Effector memory CD8-positive, alpha-beta T cell (primary cell): Measurements from ENCODE around the gene CAMTA1.

Experiments used
- ATAC-seq: fragments of 150-1000 bp; cut with Tn5 transposase; replicated peaks from 2 replicates; pipeline ENCODE4 v1.10.0; 2021; ENCODE audit warnings: mild to moderate bottlenecking, moderate library complexity
- DNase-seq, 3 experiments: peaks; one replicate each; pipeline ENCODE4 v3.0.0; 2021
- H3K27ac Mint-ChIP-seq, 2 donors: one replicate each; pipeline ENCODE4 v1.8.0; 2022; ENCODE audit warnings: mild to moderate bottlenecking in 2 of 2, mixed read lengths in 2 of 2, moderate library complexity in 2 of 2
- H3K27me3 Mint-ChIP-seq, 2 donors: one replicate each; pipeline ENCODE4 v1.8.0; 2022; ENCODE audit warnings: mixed read lengths in 2 of 2
- H3K36me3 Mint-ChIP-seq: one replicate; pipeline ENCODE4 v1.8.0; 2022; ENCODE audit warnings: mild to moderate bottlenecking, moderate library complexity, mixed read lengths; ENCODE audit not compliant: insufficient read depth
- H3K4me1 Mint-ChIP-seq, 2 donors: one replicate each; pipeline ENCODE4 v1.8.0; 2022; ENCODE audit warnings: low read depth in 2 of 2, mixed read lengths in 2 of 2
- H3K4me3 Mint-ChIP-seq, 2 donors: one replicate each; pipeline ENCODE4 v1.8.0; 2022; ENCODE audit warnings: mild to moderate bottlenecking in 2 of 2, mixed read lengths in 2 of 2, moderate library complexity in 2 of 2
- H3K9me3 Mint-ChIP-seq, 2 donors: one replicate each; pipeline ENCODE4 v1.8.0; 2022; ENCODE audit warnings: mixed read lengths in 2 of 2

CAMTA1 gene

DNA sequence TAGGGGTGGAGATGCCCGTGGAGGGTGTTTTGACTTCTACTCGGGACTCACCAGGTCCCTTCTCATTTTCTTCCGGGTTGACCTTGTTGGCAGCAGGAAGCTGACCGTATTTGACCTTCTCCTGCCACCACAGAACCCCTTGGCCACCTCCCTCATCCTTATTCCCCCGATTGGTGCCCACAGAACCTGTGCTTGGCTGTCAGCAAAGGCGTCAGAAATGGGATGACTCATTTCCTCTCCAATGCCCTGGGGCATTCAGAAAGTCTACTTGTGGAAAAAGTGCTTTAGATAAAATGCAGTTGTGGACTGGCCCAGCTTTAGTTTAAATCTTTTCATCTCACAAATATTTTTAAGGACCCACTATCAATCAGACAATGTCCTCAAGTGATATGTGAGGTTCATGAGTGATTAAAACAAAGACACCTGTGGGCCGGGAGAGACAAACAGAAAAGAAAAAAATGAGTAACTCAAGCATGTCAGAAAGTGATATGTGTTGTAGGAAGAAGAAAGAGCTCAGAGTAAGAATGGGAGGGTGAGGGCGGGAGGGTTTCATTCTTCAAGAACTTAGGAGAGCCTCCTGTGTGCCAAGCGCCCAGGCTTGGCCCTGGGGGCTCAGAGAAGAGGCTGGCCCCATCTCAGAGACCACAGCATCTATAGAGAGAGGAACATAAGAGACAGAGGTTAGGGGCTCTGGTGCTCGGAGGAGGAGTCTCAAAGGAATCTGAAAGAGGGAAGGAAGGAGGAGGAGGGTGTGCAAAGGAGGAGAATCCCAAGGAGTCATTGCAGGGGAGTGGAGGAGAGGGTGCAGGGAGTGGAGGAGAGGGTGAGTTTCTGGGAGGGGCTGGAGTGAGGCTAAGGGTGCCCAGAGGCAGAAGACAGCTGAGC, 764.3 kb downstream of the CAMTA1 start:
- H3K27ac Mint-ChIP-seq = peak overlapping the region; percentile 39 to 79
- no peaks in the 10 kb centered on the region for H3K36me3 Mint-ChIP-seq
- ATAC-seq = peak; percentile 37
- H3K4me3 Mint-ChIP-seq = peak overlapping the region in 1 of 2 donors; percentile 43
- no peak for DNase-seq
- peaks cover 12% of the 10 kb centered on the region in 2 donors for H3K4me1 Mint-ChIP-seq
- peaks cover 11 to 48% of the 10 kb centered on the region in 2 donors for H3K27me3 Mint-ChIP-seq
- no peaks in the 10 kb centered on the region for H3K9me3 Mint-ChIP-seq

DNA sequence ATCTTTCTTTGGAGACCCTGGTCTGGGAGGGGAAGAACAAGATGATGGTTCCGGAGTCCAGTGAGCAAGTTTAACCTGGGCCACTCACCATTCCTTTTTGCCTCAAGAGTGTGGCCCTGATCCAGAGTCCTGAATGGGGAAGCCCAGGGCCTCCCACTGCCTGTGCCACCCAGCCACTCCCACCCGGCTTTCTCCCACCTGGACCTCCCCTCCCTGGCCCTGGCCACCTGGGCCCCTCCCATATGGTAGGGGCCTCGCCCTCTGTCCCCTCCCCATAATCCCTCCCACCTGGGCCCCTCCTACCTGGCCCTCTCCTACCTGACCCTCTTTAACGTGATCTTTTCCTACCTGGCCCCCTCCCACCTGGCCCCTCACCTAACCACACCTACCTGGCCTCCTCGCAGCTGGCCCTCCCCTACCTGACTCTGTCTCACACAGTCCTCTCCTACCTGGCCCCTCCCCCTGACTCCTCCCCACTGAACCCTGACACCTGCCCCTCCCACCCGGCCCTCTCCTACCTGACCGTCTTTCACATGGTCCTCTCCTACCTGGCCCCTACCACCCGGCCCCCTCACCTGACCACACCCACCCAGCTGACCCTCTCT, 765.1 kb downstream of the CAMTA1 start:
- Mint-ChIP-seq H3K36me3 (no peaks in the 10 kb centered on the region), H3K27ac (peak overlapping the region in 1 of 2 donors; percentile 79), H3K4me3 (no peak overlapping the region), H3K9me3 (no peaks in the 10 kb centered on the region), H3K4me1 (peaks cover 12% of the 10 kb centered on the region in 2 donors), H3K27me3 (peaks cover 6 to 46% of the 10 kb centered on the region in 2 donors)
- DNase-seq (no peak), ATAC-seq (no peak)

DNA sequence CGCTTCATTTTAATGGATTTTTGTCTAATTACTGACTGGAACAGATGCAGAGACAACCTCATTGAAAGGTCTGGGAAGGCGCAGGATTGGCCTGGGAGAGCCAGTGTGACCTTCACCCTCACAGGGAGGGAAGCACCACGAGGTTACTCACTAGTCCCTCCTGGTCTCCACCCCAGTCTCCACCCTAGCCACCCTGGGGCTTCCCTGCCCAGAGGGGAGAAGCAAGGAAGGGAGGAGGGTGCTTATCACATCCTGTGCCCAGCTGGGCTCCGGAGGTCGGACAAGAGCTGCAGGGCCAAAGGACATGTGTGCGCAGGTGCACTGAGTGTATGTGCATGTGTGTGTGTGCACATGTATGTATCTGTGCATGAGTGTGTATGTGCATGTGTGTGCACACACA, 765.7 kb downstream of the CAMTA1 start:
- Mint-ChIP-seq H3K27me3 (peaks cover 6 to 50% of the 10 kb centered on the region in 2 donors), H3K4me3 (no peak overlapping the region), H3K9me3 (no peaks in the 10 kb centered on the region), H3K36me3 (no peaks in the 10 kb centered on the region), H3K4me1 (peaks cover 12% of the 10 kb centered on the region in 2 donors), H3K27ac (no peak overlapping the region)
- ATAC-seq (no peak), DNase-seq (no peak)

- H3K4me3 Mint-ChIP-seq = no peak overlapping the region
- ATAC-seq (no peak), DNase-seq (no peak)
- peaks cover 6 to 53% of the 10 kb centered on the region in 2 donors for H3K27me3 Mint-ChIP-seq
- H3K27ac Mint-ChIP-seq = no peak overlapping the region
- no peaks in the 10 kb centered on the region for H3K9me3 Mint-ChIP-seq
- H3K36me3 Mint-ChIP-seq = no peaks in the 10 kb centered on the region
- peaks cover 12% of the 10 kb centered on the region in 2 donors for H3K4me1 Mint-ChIP-seq
Observed at GRCh38 chr1:7551442-7551841, 766.2 kb downstream of the CAMTA1 start.

DNA sequence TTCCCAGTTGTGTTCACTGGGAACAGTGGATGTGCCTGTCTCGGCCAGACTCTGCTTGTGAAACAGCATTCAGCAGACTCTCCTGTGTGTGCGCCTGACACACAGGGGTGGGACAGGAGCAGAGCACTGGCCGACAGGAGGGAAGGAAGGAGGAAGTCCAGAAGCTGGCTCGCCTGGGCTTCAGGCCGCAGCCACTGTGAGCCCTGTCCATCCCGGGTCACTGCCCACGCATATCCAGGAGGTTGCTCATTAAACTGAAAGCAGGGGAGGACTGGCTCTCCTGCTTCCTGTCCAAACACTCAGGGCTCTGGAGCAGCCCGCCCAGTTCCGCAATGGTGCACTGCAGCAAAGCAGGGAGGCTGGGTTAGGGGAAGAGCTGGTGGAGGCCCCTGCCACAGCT, 767.1 kb downstream of the CAMTA1 start:
- DNase-seq = no peak
- peaks cover 12% of the 10 kb centered on the region in 2 donors for H3K4me1 Mint-ChIP-seq
- peaks cover 10 to 59% of the 10 kb centered on the region in 2 donors for H3K27me3 Mint-ChIP-seq
- no peaks in the 10 kb centered on the region for H3K9me3 Mint-ChIP-seq
- no peaks in the 10 kb centered on the region for H3K36me3 Mint-ChIP-seq
- ATAC-seq = no peak
- no peak overlapping the region for H3K4me3 Mint-ChIP-seq
- H3K27ac Mint-ChIP-seq = no peak overlapping the region

DNA sequence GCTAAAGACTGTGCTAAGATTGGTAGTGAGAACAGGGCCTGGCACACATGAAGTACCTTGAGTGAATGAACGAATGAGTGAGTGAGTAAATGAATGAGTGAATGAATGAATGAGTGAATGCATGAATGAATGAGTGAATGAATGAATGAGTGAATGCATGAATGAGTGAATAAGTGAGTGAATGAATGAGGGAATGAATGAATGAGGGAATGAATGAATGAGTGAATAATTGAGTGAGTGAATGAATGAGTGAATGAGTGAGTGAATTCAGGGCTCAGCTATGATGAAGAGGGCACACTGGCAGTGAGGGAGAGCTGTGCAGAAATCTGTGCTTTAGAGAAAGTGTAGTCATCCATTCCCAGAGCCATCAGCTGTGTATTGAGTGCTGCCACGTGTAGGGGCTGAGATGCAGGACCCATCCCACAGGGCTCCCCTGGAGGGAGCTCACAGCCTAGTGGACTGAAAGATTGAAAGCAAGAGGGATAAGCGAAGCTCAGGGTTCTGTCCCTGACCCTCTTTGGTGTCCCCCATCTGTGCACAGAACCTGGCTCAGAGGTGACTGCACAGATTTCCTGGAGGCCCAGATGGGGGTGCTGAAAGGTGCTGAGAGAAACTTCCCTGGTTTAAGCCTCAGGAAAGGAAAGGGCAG, 767.9 kb downstream of the CAMTA1 start:
- Mint-ChIP-seq H3K4me3 (no peak overlapping the region), H3K27ac (no peak overlapping the region), H3K36me3 (no peaks in the 10 kb centered on the region), H3K9me3 (no peaks in the 10 kb centered on the region), H3K27me3 (peaks cover 5 to 52% of the 10 kb centered on the region in 2 donors), H3K4me1 (peaks cover 12% of the 10 kb centered on the region in 2 donors)
- DNase-seq (no peak), ATAC-seq (no peak)

DNA sequence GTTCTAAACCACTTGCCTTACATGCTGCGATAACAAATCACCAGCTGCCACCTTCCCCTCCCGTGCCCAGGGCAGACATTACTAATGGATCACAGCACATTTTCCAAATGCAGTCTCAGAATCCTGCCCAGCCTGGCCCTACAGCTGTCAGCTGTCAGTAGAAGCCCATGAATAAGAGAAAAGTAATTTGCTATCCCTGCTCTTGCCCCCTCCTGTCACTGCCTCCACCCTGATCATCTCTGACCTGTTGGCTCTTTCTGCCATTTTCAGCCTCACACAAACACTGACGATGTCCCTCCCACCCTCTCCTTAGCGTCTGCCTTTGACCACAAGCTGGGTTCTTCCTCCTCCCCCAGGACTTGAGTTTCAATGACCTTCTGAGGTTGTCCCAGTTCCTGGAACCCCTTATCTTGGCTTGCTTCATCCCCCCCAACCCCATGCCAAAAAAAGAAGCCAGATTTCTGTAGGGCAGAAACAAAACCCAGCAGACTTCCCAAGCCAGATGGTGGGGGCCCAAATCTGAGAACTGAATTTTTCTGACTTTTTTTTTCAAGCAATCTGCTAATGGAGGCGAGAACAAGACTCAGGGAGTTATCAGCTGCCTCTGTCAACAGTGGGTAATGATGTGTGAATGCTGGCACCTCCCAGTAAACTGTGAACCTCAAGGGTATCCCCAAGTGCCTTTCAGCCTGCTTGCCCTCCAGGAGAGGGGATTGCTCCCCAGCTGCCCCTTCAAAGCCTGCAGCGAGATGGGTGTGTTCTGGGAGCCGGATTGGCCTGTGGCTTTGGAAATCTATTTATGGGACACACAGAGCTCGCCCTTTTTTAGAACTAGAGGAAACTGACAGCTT, 769.4 kb downstream of the CAMTA1 start:
- H3K36me3 Mint-ChIP-seq = no peaks in the 10 kb centered on the region
- H3K27me3 Mint-ChIP-seq = peaks cover 5 to 41% of the 10 kb centered on the region in 2 donors
- H3K4me1 Mint-ChIP-seq = peaks cover 4 to 7% of the 10 kb centered on the region in 2 donors
- no peak overlapping the region for H3K4me3 Mint-ChIP-seq
- no peak for ATAC-seq
- DNase-seq = no peak
- no peaks in the 10 kb centered on the region for H3K9me3 Mint-ChIP-seq
- H3K27ac Mint-ChIP-seq = peak overlapping the region in 1 of 2 donors; percentile 38

DNA sequence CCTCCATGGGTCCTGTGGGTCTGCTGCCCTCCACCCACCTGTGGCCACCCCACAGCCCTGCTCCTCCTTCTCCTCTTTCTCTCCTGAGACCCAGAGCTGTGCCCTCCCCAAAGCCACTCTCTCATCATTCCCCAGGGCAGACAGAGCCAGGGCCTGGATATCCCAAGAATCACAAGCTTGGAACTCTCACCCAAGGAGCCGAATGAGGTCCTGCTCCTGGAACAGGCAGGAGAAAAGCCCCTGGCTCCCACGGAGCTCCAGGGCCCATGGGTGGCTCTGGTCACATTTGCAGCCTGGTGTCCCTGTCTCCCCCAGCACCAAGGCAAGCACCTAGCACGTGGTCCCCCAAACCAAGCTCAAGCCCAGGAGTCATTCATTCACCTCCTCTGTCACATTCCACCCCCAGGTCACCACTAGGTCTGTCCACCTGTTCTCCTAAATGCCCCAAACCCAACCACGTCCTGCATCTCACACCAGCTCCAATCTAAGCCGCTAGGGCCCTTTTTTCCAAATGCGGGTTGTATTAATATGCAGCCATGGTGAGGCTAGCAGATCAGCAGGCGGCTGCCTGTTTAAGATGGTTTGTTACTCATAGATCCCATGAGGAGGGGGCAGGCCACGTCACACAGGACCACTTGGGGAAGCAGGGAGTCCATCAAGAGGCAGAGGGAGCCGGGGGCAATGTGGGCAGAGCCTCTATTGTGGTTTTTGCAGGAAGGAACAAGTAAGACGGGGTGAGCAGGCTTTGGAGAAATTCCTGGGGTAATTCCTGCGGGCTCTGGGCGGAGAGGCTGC, 770.3 kb downstream of the CAMTA1 start:
- no peak for ATAC-seq
- Mint-ChIP-seq H3K36me3 (no peaks in the 10 kb centered on the region), H3K9me3 (no peaks in the 10 kb centered on the region), H3K4me1 (peaks cover 4 to 5% of the 10 kb centered on the region in 2 donors), H3K27me3 (peaks cover 8 to 42% of the 10 kb centered on the region in 2 donors), H3K27ac (no peak overlapping the region), H3K4me3 (no peak overlapping the region)
- no peak for DNase-seq

DNA sequence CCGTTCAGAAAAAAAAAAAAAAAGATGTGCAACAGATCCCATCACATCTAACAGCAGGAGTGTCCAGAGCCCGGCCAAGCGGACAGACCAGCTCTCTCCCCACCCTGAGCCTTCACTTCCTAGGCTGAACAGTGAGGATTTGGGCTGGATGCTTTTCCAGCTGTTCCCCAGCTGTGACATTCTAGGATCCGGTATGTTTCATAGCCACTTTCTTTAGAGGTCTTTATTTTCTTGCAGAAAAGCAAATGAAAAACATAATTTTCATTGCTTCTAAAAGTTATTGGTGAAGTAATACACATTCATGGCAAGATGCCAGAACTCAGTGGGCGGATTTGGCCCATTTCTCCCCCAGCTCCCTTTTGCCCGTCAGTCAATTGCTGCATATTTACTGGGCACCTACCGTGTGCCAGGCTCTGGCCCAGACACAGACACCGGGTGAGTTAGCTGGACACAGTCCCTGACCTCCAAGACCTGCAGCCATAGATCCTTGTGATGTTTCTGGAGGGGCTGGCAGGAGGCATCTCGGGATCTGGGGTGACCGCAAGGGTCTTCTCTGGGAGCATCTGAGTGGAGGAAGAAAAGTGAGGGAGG, 772.1 kb downstream of the CAMTA1 start:
- H3K36me3 Mint-ChIP-seq = no peaks in the 10 kb centered on the region
- DNase-seq (no peak), ATAC-seq (no peak)
- no peak overlapping the region for H3K4me3 Mint-ChIP-seq
- H3K27ac Mint-ChIP-seq = no peak overlapping the region
- H3K4me1 Mint-ChIP-seq = peaks cover 3 to 5% of the 10 kb centered on the region in 2 donors
- no peaks in the 10 kb centered on the region for H3K9me3 Mint-ChIP-seq
- H3K27me3 Mint-ChIP-seq = peaks cover 13 to 49% of the 10 kb centered on the region in 2 donors

GRCh38 chr1:7558041-7558461, 772.8 kb downstream of the CAMTA1 start:
- no peak for DNase-seq
- Mint-ChIP-seq H3K27me3 (peaks cover 13 to 49% of the 10 kb centered on the region in 2 donors), H3K9me3 (no peaks in the 10 kb centered on the region), H3K4me3 (no peak overlapping the region), H3K4me1 (peaks cover 3 to 5% of the 10 kb centered on the region in 2 donors), H3K27ac (no peak overlapping the region), H3K36me3 (no peaks in the 10 kb centered on the region)
- ATAC-seq = no peak

DNA sequence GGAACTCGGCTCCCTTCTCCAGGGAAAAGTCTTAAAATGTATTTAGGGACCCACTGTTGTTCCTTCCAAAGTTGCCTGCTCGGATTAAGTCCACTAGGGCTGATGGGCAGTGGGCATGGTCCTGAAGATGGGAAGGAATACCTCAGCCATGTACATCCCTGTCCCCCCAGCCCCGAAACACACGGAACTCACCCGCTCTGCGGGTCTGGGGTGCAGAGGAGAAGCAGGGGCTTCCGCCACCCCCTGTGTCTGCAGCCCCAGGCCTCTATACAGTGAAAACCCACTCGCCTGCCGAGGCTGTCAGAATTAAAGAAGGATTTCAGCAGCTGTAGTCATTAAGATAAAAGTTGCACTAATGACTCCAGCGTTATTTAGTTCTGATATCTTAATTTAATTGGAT, 773.2 kb downstream of the CAMTA1 start:
- ATAC-seq (no peak), DNase-seq (no peak)
- H3K36me3 Mint-ChIP-seq = no peaks in the 10 kb centered on the region
- H3K27me3 Mint-ChIP-seq = peaks cover 13 to 49% of the 10 kb centered on the region in 2 donors
- H3K9me3 Mint-ChIP-seq = no peaks in the 10 kb centered on the region
- H3K4me1 Mint-ChIP-seq = peaks cover 3 to 5% of the 10 kb centered on the region in 2 donors
- no peak overlapping the region for H3K4me3 Mint-ChIP-seq
- H3K27ac Mint-ChIP-seq = no peak overlapping the region
